WTC11 (cell line): ENCODE measurements around the gene TSPAN4. TPM values are rescaled to one million over a fixed set of nuclear protein-coding genes. Genes with fewer than 3 reads are reported as not detected.
A peak's percentile ranks its signal among the peaks of the same experiment; 100 is the strongest.

Experiments
- ATAC-seq: fragments of 200-7000 bp; cut with Tn5 transposase; 2 replicates; pipeline ENCODE4 v1.10.0; 2021; ENCODE audit warnings: mild to moderate bottlenecking, moderate library complexity
- CTCF ChIA-PET: fragments of 300-600 bp; sonication (Branson Sonifier 250); formaldehyde crosslinking; loops from one replicate; lab custom pipeline; 2021; ENCODE audit warnings: antibody characterized with exemption; lab: Charles Lee
- POLR2A ChIA-PET: fragments of 350-600 bp; sonication (Branson Sonifier 250); formaldehyde crosslinking; loops from one replicate; lab custom pipeline; 2021; ENCODE audit warnings: antibody characterized with exemption; lab: Charles Lee
- DNase-seq: peaks from one replicate; pipeline ENCODE4 v3.0.0; 2021; ENCODE audit warnings: low spot score
- H3K27ac Mint-ChIP-seq: 2 replicates; pipeline ENCODE4 v1.8.0; 2021; ENCODE audit warnings: mixed read lengths
- H3K27me3 Mint-ChIP-seq: 2 replicates; pipeline ENCODE4 v1.8.0; 2021; ENCODE audit warnings: low read depth, mild to moderate bottlenecking, moderate library complexity, mixed read lengths
- H3K36me3 Mint-ChIP-seq: 2 replicates; pipeline ENCODE4 v1.8.0; 2021; ENCODE audit warnings: mixed read lengths
- H3K4me1 Mint-ChIP-seq: 2 replicates; pipeline ENCODE4 v1.8.0; 2022; ENCODE audit warnings: mixed read lengths
- H3K4me3 Mint-ChIP-seq: 2 replicates; pipeline ENCODE4 v1.8.0; 2021; ENCODE audit warnings: mild to moderate bottlenecking, moderate library complexity, mixed read lengths
- H3K9me3 Mint-ChIP-seq: 2 replicates; pipeline ENCODE4 v1.8.0; 2021; ENCODE audit warnings: mixed read lengths
- AFF4 ChIP-seq: sonication (generic); formaldehyde crosslinking; IDR thresholded peaks from 2 replicates; pipeline ENCODE4 v1.8.1; 2023; ENCODE audit warnings: mild to moderate bottlenecking, missing genetic modification reagents, borderline replicate concordance
- E2F5 ChIP-seq: sonication (generic); formaldehyde crosslinking; IDR thresholded peaks from 2 replicates; pipeline ENCODE4 v1.8.1; 2022; ENCODE audit warnings: mild to moderate bottlenecking, moderate library complexity, missing genetic modification reagents
- ETV6 ChIP-seq: sonication (generic); formaldehyde crosslinking; IDR thresholded peaks from 2 replicates; pipeline ENCODE4 v1.8.1; 2022; ENCODE audit warnings: mild to moderate bottlenecking, missing genetic modification reagents
- FOXK1 ChIP-seq: sonication (generic); formaldehyde crosslinking; IDR thresholded peaks from 2 replicates; pipeline ENCODE4 v1.8.0; 2022; ENCODE audit warnings: mild to moderate bottlenecking, moderate library complexity, missing genetic modification reagents
- FOXP4 ChIP-seq: sonication (generic); formaldehyde crosslinking; IDR thresholded peaks from 2 replicates; pipeline ENCODE4 v1.8.0; 2022; ENCODE audit warnings: mild to moderate bottlenecking, missing genetic modification reagents
- GTF2I ChIP-seq: fragments of 250-450 bp; sonication (Bioruptor Pico); conservative IDR thresholded peaks from 2 replicates; pipeline ENCODE4 v1.4.0; 2021; ENCODE audit warnings: mild to moderate bottlenecking
- MAX ChIP-seq: sonication (generic); formaldehyde crosslinking; IDR thresholded peaks from 2 replicates; pipeline ENCODE4 v1.8.0; 2022; ENCODE audit warnings: mild to moderate bottlenecking, missing genetic modification reagents
- MYBL2 ChIP-seq: sonication (generic); formaldehyde crosslinking; IDR thresholded peaks from 2 replicates; pipeline ENCODE4 v1.8.1; 2023; ENCODE audit warnings: mild to moderate bottlenecking, moderate library complexity, missing genetic modification reagents
- SP1 ChIP-seq: sonication (generic); formaldehyde crosslinking; conservative IDR thresholded peaks from 2 replicates; pipeline ENCODE4 v1.8.1; 2022; ENCODE audit warnings: missing genetic modification reagents
- TEAD4 ChIP-seq: sonication (generic); formaldehyde crosslinking; IDR thresholded peaks from 2 replicates; pipeline ENCODE4 v1.8.0; 2022; ENCODE audit warnings: mild to moderate bottlenecking, missing genetic modification reagents
- ZNF232 ChIP-seq: sonication (generic); formaldehyde crosslinking; IDR thresholded peaks from 2 replicates; pipeline ENCODE4 v1.8.0; 2022; ENCODE audit warnings: mild to moderate bottlenecking, missing genetic modification reagents
- ZNF281 ChIP-seq: sonication (generic); formaldehyde crosslinking; IDR thresholded peaks from 2 replicates; pipeline ENCODE4 v1.8.0; 2023; ENCODE audit warnings: mild to moderate bottlenecking, missing genetic modification reagents
- ZNF317 ChIP-seq: sonication (generic); formaldehyde crosslinking; IDR thresholded peaks from 2 replicates; pipeline ENCODE4 v1.8.1; 2023; ENCODE audit warnings: low read depth, mild to moderate bottlenecking, moderate library complexity, missing genetic modification reagents, borderline replicate concordance
- ZNF416 ChIP-seq: fragments of 250-450 bp; sonication (Bioruptor Pico); IDR thresholded peaks from 2 replicates; pipeline ENCODE4 v1.9.0; 2021; ENCODE audit warnings: mild to moderate bottlenecking, inconsistent platforms
- total RNA-seq: library from RNA; stranded (reverse); gene quantifications from 3 replicates; pipeline ENCODE4 v1.2.3, GENCODE V29; 2021
- TF ChIP-seq, protein P1 (sequence below): sonication (generic); formaldehyde crosslinking; IDR thresholded peaks from 2 replicates; pipeline ENCODE4 v1.8.1; 2022; ENCODE audit warnings: mild to moderate bottlenecking, missing genetic modification reagents, moderate library complexity, borderline replicate concordance

TSPAN4 gene
- total RNA-seq, 1 experiment from 2014 or later: 94.3 TPM

DNA sequence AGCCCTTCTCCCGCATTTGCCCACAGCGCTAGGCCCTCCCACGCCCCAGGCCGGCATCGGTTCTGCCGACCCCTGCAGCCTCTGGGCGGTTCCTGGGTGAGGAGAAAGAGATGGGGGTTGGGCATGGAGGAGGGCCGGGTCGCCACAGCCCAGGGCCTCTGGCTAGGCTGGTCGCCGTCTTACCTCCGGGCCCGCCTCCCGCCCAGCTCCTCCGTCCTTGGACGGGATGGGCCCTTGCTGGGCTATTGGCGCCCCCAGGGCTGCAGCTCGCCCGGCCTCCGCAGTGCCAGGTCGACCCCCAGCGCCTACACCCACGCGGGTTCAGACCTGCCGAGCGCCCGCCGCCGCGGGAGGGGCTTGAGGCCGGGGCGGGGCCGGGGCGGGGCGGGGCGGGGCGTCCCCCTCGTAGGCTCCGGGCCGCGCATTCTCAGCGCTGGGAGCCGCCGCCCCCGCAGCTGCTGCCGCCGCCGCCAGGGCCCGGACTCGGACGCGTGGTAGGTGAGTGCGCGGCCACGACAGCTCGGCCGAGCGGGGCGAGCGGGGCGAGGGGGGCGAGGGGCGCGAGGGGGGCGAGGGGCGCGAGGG, 10.0 kb upstream of the TSPAN4 start, which contains the start of gene CD151:
CD151 (plus strand) TSS at position 424 of the 585 bp plus-strand sequence. CDS start 3,118 bp downstream, outside the sequence.
- ATAC-seq: peak; percentile 33
- Mint-ChIP-seq H3K4me1 (peaks cover 39% of the 10 kb centered on the region), H3K27me3 (peaks cover 31% of the 10 kb centered on the region), H3K9me3 (no peaks in the 10 kb centered on the region), H3K4me3 (peak within 1 kb of the TSS; percentile 73), H3K27ac (no peak within 1 kb of the TSS), H3K36me3 (no peaks in the 10 kb centered on the region)
- peak; percentile 70 for DNase-seq
- CTCF ChIA-PET: interaction anchor here (0.6 to 7.7 kb wide), 4 partner anchors 10 to 92 kb away, joined by 3 to 82 read pairs (median 6); partner anchors contain the start of genes AP2A2, POLR2L and TSPAN4
- no peak for TF ChIP-seq MYBL2 (CRISPR knock-in tag)
- 0 out of 2 replicates have a peak, but pooled peaks have one; percentile 36 for TF ChIP-seq FOXK1
- no peak for TF ChIP-seq TEAD4 (CRISPR knock-in tag)
- no peak for TF ChIP-seq FOXP4
- peak; percentile 87; the same call in 1 of the 2 replicates for TF ChIP-seq ZNF281
- no peak for TF ChIP-seq ZNF416 (CRISPR knock-in tag)
- no peak for TF ChIP-seq ZNF317 (CRISPR knock-in tag)
- no peak for TF ChIP-seq ZNF232 (CRISPR knock-in tag)
- no peak for TF ChIP-seq GTF2I
- peak; percentile 16; the same call in 1 of the 2 replicates for TF ChIP-seq MAX (CRISPR knock-in tag)
- no peak for TF ChIP-seq ETV6 (CRISPR knock-in tag)
- peak; percentile 49; the same call in 1 of the 2 replicates for TF ChIP-seq SP1
- no peak for TF ChIP-seq AFF4
- 0 out of 2 replicates have a peak, but pooled peaks have one; percentile 39 for TF ChIP-seq E2F5
- TF ChIP-seq, protein P1, sequence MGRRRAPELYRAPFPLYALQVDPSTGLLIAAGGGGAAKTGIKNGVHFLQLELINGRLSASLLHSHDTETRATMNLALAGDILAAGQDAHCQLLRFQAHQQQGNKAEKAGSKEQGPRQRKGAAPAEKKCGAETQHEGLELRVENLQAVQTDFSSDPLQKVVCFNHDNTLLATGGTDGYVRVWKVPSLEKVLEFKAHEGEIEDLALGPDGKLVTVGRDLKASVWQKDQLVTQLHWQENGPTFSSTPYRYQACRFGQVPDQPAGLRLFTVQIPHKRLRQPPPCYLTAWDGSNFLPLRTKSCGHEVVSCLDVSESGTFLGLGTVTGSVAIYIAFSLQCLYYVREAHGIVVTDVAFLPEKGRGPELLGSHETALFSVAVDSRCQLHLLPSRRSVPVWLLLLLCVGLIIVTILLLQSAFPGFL: no peak
- POLR2A ChIA-PET: interaction anchor here (0.9 to 3.8 kb wide), 4 partner anchors 10 to 23 kb away, joined by 3 to 35 read pairs (median 5); partner anchors contain the start of genes PNPLA2, POLR2L, RPLP2 and TSPAN4
